Bone marrow (tissue), 2 donors: ENCODE measurements around the gene L1CAM.
"Not testable (repeated sequence)": the region's sequence is repeated elsewhere in the genome, so short reads cannot be mapped to it uniquely, and the experiment has no call there.

Experiments used
- DNase-seq, 2 donors: peaks; one replicate each; lab custom pipeline; 2025; lab: John Stamatoyannopoulos, UW

The L1CAM gene

DNA sequence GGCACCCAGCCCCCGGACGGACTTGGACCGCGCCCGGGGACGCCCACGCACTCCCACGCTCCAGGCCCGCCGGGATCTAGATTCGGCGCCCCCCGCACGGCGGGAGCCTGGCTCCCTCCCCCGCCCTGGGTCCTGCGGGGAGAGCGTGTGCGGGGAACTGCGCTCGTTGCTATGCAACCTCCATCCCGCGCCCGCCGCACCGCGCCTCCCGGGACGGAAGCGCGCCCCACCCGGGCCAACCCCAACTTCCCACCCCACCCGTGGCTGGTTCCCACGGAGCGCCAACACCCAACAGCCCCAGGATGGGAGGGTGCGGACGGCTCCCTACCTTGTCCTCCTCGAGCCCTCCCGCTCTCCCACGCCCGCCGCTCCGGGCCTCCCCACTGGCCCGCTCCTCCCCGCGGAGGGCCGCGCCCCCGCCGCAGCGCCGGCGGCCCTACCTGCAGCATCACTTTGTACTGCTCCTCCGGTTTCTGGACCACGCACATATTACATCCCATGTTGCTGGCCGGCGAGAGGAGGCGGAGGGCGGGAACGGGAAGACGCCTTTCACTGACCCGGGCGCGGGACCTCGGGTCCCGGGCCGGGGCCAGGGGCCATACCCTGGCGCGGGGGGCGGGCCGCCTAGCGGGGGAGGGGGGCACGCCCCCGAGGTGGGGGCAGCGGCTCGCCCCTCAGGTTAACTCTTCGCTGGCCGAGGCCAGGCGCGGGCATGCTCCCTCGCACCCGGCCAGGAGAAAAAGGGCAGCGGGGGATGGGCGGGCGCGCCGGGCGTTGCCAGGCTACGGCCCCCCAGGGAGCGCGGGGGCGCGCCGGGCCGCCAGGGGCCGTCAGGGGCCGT, 56.0 kb downstream of the L1CAM start, which contains the start of gene PDZD4:
Gene PDZD4, minus strand, starts transcription at position 746 of the 841 bp plus-strand sequence. Its CDS starts 246 bp downstream, at position 500.
- DNase-seq: no peak

DNA sequence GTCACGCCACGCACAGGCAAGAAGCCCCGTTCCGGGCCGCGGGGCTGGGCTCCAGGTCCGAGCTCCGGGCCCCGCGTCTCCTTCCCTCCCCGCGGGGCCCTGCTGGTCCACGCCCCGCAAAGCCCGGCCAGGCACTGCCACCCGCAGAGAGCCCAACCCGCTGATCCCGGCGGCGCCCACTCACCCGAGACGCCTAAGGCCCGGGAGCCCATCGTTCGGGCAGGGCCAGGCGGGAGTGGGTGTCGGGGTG, 56.5 kb downstream of the L1CAM start:
- no peak for DNase-seq

DNA sequence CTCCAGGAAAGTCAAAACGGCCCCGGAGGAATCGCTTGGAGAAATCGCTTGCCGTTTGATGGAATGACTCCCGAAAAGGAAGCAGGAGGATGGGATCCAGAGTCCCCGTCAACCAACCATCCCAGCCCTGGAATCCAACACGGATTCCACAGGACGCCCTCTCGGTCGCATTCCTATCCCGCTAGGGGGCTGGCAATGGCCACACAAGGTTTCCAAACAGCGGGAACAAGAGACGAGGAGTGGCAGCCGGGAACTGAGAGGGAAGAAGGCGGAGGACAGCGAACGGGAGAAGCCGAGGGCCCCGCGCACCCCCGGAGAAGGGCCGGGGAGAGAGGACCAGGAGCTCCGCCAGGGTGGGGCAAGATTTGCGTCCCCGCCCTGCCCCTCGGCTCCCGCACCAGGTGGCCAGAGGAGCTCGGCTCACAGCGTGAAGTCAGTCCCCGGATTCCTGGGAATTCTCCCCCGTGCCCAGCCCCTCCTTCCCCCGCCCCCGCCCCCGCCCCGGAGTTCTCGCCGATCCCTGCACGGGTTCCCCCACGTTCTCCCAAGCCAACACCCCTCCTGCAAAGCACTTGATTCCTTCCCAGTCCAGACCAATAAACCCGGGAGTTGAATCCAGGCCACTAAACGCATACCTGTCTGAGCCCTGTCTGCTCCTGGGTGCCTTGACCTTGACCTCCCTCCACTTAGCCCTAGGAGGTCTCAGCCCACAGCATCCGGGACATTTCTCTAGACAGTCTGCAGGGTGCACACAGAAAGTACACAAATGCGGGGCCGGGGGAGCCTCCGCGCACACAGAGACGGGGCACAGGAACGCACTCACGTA, 57.0 kb downstream of the L1CAM start:
- DNase-seq: no peak

DNA sequence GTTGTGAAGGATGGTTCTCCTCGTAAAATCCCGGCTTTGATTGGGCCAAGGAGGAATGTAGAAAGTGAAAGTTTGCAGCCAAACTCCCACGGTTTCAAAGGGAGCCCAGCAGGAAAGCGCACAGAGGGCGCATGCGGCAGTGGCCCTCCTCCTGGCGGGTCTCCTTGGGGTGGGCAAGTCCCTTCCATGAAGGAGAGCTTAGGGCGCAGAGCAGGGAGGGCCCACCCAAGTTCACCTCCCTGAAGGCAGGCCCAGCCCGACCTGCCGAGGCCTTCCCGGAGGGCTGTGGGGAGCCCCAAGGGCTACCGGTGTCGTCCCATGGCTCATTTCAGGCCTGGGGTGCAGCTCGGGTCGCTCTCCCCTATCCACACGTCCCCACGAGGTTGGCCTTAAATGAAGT, 57.7 kb downstream of the L1CAM start:
- DNase-seq: no peak

DNA sequence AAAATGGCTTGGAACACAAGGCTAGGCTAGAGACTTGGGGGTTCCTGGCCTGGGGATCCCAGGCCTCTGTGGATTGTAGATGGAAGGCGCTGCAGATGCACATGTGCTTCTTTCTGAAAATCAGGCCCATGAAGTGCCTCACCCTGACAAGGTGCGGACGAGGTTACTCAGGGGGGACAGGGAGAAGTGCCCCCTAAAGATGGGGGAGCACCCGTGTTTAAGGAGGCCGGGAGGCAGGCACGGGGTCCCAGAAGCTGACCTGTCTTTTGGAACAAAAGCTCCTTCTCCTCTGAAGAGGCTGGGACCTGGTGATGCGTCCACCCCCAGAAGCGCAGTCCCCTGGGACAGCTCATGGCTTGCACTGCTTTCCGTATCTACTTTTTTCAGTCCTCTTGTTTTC, 58.1 kb downstream of the L1CAM start:
- DNase-seq: no peak

- no peak for DNase-seq
Measured at GRCh38 chrX:153827016-153827415, 59.0 kb downstream of the L1CAM start.

GRCh38 chrX:153825042-153825441, 60.9 kb downstream of the L1CAM start:
- no peak for DNase-seq

DNA sequence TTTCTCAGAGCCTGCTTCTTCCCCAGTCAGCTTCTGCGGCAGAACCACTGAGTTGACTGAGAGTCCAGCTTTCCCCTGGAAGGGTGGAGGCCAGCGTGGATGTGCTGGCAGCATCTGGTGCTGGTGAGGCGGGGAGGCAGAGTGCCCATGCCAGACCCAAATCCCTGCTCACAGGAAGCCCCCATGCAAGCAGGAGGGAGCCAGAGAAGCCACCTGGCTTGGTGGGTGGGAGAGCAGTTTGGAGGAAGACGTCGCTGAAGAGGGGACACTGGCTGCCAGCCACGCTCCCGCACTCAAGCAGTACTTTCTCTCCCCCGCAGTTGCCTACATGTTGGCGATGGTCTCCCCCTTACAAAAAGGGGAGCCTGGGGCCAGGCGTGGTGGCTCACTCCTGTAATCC, 61.6 kb downstream of the L1CAM start:
- no peak for DNase-seq

GRCh38 chrX:153821066-153821465, 64.9 kb downstream of the L1CAM start:
- no peak for DNase-seq

DNA sequence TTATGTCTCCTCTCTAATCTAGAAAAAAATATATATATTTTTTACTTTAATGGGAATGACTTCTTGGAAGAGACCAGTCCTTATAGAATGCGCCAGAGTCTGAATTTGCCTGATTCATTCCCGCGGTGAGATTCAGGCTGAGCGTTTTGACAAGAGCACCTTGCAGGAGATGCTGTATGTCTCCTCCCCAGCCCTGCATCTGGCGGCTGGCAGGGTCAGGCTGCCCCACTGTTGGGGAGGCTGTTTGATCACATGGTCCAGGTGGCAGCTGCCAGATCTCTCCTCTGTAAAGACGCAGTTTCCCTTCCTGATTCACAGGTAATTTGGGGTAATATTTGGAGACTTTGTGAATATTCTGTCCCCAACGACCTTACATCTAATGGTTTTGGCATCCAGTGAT, 65.4 kb downstream of the L1CAM start:
- no peak for DNase-seq

GRCh38 chrX:153819384-153820040, 66.5 kb downstream of the L1CAM start:
- no peak for DNase-seq

DNA sequence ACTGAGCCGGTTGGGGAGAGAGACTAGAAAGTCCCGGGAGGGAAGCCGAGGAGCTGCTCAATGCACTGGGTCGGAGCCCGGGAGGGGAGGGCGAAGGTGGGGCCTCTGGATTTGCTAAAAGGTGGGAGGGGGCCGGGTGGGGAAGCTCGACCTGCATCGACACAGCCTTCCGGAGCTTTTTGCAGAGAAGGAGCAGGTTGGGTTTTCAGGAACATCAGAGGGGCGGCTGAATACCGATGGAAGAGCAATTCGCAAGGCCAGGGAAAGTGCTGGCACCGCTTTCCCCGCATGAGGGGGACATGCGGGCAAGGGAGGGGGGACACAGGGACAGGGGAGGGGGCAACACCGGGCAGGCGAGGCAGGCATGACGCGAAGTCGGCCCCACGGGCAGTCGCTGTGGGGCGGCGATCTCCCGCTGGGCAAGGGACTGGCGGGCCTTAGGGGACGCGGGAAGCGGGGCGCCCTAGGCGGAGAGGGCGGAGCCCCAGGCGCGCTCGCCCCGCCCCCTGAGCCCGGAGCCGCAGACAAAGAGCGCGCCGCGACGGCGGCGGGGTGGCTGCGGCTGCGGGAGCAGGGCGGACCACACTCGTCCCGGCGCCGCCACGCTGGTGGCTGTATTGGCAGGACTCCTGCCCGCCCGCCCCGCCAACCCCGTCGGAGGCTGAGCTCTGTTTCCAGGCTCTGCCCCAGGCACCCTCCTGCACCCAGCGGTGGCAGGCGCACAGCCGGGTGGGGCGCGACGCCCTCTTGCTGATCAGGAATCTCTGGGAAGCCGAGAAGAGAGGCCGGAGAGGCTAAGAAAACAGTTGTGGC, 67.2 kb downstream of the L1CAM start:
- no peak for DNase-seq

DNA sequence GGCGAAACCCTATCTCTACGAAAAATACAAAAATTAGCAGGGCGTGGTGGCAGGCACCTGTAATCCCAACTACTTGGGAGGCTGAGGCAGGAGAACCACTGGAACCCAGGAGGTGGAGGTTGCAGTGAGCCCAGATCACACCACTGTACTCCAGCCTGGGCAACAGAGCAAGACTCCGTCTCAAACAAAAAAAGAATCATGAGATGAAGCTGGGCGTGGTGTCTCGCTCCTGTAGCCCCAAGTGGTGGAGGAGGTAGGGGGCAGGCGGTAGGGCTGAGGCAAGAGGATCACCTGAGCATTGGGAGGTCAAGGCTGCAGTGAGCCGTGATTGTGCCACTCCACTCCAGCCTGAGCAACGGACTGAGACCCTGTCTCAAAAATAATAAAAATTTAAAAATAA, 67.9 kb downstream of the L1CAM start:
- DNase-seq: not testable (repeated sequence)

DNA sequence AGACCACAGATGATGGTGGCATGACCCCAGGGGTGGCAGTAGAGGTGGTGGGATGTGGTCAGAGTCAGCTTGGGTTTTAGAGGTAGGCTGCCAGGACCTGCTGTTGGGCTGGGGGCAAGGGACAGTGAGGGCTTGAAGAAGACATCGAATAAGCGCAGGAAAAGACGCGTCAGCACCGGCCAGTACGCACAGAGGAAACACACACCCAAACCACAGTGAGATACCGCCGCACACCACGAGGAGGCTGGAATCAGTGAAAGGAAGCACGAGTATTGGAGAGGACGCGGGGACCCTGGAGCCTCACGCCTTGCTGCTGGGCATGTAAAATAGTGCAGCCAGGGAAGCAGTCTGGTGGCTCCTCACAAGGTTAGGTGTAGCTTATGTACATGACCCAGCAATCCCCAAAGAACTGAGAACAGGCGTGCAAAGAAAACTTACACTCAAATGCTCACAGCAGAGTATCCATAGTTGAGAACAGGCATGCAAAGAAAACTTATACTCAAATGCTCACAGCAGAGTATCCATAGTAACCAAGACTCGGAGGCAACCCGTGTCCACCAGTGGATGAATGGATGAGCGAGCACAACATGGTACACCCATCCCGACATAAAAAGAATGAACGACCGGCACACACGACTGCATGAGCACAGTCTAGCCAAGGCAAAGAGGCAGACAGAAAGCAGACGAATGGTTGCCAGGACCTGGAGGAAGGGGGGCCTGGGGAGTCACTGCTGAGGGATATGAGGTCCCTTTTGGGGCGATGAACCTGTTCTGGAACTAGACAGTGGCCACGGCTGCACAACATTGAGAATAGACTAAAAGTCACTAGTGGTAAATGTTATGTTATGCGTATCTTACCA, 68.9 kb downstream of the L1CAM start:
- no peak for DNase-seq

- DNase-seq: no peak
Measured at GRCh38 chrX:153814591-153815315, 71.2 kb downstream of the L1CAM start.

GRCh38 chrX:153813161-153813560, 72.8 kb downstream of the L1CAM start:
- DNase-seq: no peak

- no peak for DNase-seq
Measured at GRCh38 chrX:153812220-153812619, 73.8 kb downstream of the L1CAM start.
